ENCODE measurements around the gene HIVEP2.
A peak's percentile ranks its signal among the peaks of the same experiment; 100 is the strongest.

HIVEP2 gene

DNA sequence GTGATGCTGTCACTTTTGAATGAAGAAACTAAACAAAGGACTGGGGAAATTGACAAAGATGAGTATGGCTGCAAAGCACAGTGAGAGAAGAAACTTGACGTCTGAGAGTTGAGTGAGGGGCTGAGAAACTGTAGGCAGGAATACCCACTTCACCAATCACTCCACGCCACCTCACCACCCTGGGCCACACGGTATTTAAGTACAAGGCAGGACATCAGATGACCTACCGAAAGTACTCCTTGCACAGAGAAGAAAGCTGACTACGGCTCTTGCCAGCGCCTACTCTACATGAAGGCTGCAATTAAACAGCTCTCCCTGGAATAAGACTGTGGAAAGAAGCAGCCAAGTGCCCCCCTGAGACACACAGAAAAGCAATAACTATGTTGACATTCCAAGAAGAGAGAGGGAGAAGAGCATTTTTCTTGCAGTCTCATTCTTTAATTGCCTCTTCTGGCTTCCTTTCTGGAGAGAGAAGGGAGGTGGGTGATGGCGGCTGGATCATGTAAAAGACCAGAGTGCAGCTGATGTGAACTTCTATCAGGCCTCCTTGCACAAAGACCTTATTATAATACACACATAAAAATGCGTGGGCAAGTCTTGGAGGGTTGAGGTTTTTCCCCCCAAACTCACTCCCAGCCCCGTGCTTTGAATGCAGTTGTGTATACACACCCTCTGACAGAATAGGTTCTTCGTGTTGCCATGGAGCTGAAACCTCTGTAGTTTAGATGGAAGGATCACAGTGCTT lies 44.6 kb downstream of the HIVEP2 start:
- FAIRE-seq = peak; percentile 24
- DNase-seq (ENCODE audit: extremely low spot score, insufficient read length, low read depth) = no peak

DNA sequence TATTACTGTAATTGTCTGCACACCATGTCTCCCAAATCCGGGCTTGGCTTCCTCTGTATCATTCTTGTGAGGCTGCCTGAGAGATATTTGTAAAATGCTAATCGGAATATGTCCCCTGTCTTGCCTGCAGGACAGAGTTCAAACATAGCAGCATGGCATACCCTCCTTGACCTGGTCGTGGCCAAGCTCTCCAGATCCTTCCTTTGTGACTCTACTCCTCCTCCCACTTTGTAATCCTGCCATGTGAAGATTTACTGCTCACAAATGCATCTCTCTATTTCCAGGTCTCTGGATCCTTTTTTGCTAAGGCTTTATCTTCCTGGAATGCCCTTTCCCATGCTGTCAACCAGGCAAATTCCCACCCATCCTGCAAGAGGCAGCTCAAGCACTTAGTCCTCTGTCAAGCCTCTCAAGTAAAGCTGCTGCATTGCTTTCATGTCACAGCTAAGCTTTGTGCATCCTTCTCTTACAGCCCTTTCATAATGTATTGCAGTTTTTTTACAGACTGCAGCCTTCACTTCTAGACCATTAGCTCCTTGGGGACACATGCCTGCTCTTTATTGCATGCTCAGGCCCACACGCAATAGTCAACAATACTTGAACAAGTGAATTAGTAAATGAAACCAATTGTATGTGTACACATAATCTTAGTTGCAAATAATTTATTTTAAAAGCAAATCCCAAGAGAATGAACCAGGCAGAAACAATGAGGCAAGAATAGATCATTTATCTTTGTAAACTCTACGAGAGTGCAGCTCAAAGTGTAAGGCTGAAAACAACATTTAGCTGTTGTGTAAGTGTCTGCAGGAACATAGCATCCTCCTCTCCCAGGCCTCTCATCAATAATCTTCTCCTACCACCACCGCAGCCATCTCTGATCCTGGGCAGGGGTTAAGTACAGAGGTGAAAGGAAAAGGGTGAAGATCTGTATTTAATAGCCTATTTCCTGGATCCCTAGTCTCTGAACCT lies 45.8 kb downstream of the HIVEP2 start:
- FAIRE-seq = no peak
- DNase-seq (ENCODE audit: extremely low spot score, insufficient read length, low read depth) = no peak

DNA sequence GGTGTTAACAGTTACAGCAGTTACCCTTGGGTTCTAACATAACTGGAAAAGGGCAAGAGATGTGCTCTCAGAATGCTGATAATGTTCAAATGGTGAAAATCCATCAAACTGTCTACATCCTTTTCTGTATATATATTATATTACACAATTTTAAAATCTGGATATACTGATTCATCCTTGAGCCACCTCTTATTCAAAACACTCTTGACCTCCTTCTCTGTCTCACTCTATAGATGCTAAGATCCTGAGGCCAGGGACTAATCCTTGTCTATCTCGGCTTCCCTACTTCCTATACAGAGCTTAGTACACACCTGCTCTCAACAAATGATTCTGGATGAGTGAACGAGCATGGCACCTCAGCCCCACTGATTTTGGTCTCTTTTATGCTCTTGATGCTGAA lies 47.3 kb downstream of the HIVEP2 start:
- FAIRE-seq (no peak), DNase-seq (ENCODE audit: extremely low spot score, insufficient read length, low read depth) (no peak)

DNA sequence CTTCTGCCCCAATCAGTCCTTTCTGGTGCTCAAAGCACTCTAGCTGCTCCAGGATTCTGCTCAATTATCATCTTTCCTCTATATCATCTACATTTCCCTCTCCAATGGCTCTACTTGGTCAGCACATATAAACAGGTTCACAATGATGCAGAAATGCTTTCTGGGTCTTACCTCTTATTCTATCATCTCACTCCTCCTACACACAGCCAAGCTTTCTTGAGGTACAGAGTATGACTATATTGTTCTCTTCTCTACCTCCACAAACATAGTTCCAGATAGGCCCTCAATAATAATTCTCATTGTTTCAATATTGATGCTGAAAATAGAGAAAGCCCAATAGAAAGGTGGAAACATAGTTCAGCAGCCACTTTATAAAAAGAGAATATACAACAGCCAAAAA lies 48.2 kb downstream of the HIVEP2 start:
- DNase-seq (ENCODE audit: extremely low spot score, insufficient read length, low read depth) = no peak
- FAIRE-seq = no peak

DNA sequence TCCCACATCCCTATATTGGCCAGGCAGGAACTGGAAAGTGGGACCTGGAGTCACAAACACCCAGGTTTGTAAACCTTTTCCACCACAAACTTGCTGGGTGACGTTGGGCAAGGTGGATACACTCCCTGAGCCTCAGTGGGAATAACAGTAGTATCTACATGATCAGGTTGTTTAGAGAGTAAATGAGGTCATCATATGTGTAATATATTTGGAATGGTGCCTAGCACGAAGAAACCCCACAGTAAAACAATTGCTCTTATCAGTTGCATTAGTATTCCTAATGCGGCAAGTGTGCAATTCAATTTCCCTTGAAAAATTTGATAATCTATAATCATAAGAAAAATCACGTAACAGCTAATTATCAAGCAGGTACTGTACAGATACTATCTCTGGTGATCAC lies 51.9 kb downstream of the HIVEP2 start:
- FAIRE-seq (no peak), DNase-seq (ENCODE audit: extremely low spot score, insufficient read length, low read depth) (no peak)

DNA sequence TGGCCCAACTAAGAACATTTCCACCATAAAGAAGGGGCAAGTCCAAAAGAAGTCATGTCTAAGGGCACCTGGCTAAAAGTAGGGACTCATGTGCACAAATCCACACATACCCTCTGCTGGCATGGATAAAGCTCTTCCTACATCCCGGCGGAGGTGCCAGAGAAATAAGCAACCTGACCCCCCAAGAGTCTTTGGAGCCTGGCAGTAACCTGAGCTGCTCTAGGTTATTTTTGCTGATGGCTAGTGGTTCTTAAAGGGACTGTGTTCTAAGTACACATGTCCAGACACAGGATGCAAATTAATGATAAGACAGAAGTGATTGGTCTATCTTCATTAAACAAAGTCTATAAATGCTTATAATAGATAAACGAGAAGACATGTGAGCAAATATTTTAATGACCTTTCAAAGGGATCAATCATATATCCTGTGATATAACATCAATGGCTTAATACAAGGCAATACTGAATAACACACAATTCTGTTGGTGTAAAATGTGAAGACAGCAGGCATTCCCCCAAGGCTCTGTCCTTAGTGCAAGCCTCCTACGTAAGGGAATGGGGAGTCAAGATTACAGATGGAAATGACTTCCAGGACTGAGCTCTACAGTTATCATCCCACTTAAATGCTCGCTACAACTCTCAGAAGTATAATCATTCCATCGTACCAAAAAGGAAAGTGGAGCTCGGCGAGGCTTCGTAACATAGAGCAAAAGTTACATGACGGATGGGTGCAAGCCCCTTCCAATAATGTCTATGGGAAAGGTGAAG lies 52.5 kb downstream of the HIVEP2 start:
- FAIRE-seq (no peak), DNase-seq (ENCODE audit: extremely low spot score, insufficient read length, low read depth) (no peak)

DNA sequence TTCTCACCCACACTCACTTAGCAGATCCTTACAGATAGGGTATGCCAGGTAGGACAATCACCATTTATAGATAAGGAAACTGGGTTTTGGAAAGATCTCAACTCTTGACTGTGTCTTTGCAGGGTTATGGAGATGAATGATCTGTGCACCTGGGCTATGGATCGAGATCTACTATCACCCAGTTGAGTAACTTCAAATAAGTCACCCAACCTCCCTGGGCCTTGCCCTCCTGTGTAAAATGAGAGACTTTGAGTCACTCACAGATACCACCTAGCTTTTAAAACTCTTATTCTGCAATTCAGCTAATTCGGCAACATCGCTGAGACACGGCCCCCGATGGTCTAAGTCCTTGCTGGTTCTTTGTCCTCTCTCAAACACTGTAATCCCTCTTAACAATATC lies 53.5 kb downstream of the HIVEP2 start:
- DNase-seq (ENCODE audit: extremely low spot score, insufficient read length, low read depth) (no peak), FAIRE-seq (no peak)

DNA sequence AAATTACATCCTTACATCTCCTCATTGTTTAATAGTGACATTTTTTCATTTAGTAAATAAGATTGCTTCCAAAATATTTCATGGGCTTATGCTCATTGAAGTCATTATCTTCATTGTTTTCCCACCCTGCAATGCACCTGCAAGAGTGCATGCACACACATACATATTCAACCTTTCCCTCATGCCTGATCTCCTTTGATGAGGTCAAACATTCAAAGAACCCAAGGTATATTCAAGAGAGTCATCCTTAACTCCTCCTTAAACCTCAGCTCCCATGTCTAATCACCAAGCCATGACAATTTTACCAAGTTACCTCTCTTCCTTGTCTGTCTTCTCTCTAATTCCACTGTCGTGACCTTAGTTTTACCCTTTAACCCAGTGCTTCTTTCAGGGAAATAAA lies 56.5 kb downstream of the HIVEP2 start:
- FAIRE-seq (no peak), DNase-seq (ENCODE audit: extremely low spot score, insufficient read length, low read depth) (no peak)

DNA sequence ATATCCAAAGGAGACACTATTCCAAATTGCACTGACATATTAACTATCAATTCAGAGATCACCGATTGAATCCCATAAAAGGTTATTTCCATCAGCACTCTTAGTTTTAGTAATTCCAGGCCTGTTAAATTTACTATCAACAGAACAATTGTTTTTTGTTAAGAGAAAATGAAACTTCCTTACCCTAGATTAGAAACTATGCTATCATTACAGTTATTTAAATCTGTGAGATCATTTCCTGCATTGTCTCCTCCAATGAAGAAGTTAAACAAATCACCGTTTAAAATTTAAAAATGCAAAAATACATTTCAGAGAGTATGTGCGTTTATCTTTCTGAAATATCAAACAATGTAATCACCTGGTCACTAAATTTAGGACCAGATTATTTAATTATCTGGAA lies 57.5 kb downstream of the HIVEP2 start:
- DNase-seq (ENCODE audit: extremely low spot score, insufficient read length, low read depth) (no peak), FAIRE-seq (no peak)

DNA sequence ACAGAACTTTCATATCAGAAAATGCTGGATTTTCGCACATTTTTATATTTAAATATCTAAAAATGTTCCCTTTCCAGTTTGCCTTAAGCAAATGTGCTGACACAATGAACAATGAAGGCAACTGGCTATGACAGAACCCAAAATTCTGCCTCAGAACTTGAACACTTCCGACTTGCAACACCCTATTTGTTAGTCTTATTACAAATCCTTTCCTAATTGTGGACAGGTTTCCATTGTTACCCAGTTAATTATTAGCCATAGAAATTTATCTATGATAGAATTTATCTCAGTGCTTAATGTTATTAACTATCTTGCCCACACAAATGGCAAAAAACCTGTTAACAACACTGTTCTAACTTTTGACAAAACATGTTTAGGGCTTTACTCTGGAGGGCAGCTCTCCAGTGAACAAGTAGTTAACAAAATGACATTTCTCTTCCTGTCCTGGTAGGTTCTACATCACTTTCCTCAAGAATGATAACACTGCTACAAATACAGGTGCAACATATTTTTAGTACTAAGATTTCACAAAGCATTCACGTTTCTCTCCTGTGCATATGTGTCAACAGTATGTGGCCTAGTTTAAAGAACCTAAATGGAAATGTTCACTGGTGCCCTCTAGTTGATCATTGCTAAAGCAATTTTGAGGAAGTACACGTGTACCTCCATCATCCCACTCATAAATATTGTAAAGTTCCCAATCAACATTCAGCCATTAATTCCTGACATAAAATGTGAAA lies 58.4 kb downstream of the HIVEP2 start:
- FAIRE-seq (peak; percentile 97), DNase-seq (ENCODE audit: extremely low spot score, insufficient read length, low read depth) (no peak)

DNA sequence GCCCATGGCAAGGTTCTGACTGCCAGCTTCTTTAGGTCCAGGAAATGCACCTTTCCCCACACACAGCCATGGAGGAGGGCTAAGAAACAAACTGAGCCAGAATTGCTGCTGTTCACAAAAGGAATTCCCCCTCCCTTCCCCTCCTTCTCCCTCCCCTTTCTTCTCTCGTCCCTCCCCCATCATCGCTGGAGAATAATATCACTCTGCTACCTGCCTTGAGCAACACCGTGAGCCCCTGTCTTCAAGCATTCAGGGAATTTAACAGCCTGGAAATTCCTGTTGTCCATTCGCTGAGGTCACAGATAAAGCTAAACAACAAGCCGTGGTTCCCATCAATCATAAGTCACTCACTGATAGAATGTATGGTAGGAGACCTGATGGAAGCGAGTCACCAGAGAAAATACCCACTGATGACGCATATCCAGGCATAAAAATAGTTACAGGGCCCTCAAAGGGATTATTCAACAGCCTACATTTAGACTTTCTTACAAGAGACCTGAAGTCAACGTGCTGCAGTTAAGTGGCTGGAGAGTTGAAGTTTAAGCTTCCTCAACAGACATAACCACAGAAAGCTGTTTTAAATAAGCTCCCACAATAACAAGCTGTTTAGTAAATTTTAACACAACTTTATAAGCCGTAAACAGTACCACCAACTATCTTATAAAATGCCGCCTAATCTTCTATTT lies 59.7 kb downstream of the HIVEP2 start:
- FAIRE-seq (peak; percentile 96), DNase-seq (ENCODE audit: extremely low spot score, insufficient read length, low read depth) (no peak)

DNA sequence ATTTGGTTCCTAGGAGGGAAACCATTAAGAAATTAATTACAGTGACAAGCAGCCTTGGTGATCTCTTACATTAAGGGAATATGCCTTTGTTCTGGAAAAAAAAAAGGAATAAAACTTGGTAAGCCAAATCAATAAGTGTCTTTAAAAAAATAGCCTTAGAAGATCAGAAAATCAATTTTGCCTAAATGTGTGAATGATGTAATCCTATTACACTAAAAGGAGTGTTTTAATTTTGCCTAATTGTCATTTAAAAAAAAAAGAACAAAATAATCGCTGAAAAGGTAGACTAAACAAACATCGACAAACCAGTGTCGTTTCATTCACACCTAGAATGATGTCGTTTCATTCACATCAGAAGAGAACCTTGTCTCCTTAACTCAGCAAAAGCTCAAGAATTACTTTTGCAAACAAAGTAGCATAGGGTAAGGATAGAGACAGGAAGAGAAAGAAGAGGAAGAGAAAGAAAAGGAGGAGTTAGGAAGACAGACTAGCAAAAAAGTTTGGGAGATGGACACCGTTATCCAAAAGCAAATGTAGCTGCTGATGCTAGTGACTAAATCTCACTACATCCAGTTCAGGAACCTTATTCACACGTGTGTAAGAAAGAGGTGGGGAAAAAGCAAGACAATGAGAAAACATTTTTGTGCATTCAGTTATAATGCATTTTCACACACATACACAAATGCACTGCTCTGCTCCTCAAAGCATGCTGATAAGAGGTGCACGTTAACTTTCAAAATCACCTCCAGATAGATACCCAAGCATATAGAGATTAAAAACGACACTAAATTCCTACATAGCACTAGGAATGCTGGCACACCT lies 60.6 kb downstream of the HIVEP2 start:
- no peak for DNase-seq (ENCODE audit: extremely low spot score, insufficient read length, low read depth)
- FAIRE-seq = peak; percentile 51

DNA sequence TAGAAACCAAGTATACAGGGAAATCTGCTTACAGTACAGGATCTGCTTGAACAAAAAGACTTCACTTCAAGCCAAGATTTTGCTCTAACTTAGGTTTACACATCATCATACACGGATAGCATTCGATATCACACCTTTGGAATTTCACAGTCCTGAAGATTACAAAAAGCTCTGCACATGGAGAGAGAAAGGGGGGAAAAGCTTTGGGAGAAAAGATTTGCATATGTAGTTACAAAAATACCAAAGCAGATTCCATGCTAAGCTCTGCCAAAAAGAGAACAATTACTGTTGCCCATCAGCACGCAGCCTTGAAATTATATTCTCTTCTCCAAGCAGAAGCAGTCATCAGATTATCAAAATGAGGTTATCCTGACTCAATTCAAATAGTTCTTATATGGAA lies 62.0 kb downstream of the HIVEP2 start:
- no peak for DNase-seq (ENCODE audit: extremely low spot score, insufficient read length, low read depth)
- FAIRE-seq = no peak

DNA sequence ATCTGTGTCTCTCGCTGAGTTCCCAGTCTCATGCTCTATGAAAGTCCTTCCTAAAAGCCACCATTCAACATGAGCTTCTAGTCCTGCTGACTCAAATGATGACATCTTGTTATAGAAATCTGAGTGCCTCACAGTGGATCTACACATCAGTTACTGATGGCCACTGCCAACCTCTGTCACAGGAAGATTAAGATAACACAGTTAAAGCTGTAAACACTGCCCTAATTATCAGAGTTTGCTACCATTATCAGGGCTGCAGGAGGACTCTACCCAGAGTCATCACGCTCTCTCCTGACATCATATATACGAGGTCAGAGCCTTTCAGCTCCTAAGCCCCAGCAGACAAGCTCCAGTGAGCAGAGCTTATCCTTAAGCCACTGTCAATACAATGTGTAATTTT lies 63.2 kb downstream of the HIVEP2 start:
- DNase-seq (ENCODE audit: extremely low spot score, insufficient read length, low read depth) (no peak), FAIRE-seq (no peak)

DNA sequence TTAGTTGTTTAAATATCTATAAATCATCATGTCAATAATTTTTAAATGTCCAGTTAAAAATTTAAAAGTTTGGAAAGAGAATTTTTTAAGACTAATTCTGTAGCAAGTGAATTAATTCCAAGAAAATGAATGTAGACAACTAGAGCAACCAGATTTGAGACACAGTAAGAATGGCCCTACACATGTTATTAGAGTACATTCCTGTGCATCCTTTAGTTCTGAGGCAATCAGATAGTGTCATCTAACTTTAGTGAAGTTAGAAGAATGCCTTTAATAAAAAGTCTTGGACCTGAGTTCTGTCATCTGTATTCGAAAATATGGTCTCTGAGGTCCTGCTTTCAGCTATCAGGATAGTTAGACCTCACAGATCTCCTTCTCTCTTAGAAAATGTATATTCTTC lies 63.7 kb downstream of the HIVEP2 start:
- DNase-seq (ENCODE audit: extremely low spot score, insufficient read length, low read depth) (no peak), FAIRE-seq (no peak)

DNA sequence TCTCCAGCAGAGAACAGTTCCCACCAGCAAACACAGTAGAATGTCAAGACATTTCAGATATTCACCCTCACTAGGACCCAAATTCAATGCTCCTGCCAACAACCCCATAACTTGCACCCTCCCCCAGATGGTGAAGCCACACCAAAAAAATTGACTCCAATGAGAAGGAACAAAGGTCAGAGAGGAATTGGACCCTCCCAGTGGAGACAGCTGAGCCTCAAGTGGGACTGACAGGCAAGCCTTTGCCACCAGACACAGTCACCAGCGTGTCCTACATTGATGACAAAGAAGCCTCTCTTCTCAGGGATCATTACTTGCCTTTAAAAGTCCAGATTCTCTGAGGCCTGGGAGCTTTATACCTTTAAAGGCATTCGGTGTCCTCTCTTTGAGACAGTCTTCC lies 64.8 kb downstream of the HIVEP2 start:
- FAIRE-seq = no peak

DNA sequence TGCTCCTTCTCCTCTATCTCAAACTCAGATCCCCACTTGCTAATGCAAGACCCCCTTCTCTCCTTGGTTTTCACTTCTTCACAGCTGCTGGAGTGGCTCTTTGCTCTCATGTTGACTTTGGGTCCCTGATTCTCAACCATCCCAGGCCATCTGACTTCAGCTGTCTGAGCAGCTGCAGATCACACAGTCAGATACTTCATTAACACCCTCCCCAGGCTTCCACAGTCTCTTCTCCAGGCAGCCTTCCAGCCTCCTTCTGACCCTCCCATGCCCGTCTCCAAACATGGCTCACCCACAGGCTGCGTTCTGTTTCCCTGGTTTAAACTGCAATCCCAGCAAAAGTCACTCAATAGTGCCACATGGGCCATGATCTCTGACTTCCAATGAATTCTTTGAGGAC lies 65.4 kb downstream of the HIVEP2 start:
- FAIRE-seq (no peak), DNase-seq (ENCODE audit: extremely low spot score, insufficient read length, low read depth) (no peak)

More for the DNA sequence above, 64.8 kb downstream of the HIVEP2 start:
- no peak for DNase-seq (ENCODE audit: extremely low spot score, insufficient read length, low read depth)

DNA sequence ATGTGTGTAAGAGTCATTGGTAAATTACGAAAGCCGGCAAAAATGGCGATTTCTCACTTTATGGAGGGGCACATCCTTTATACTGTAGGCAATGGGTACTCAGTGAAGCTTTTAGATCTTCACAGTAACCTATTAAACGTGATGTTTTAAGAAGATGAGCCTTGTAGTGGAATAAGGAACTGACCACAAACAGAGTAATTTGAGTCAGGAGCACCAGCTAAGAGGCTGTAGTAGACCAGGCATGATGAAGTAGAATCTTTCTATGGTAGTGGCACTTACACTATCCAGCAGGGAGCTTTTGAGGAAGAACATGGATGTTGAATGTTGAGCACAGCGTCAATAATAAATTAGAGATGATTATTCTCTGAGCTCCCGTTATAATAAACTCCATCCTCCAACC lies 65.9 kb downstream of the HIVEP2 start:
- peak; percentile 5 for FAIRE-seq
- no peak for DNase-seq (ENCODE audit: extremely low spot score, insufficient read length, low read depth)

DNA sequence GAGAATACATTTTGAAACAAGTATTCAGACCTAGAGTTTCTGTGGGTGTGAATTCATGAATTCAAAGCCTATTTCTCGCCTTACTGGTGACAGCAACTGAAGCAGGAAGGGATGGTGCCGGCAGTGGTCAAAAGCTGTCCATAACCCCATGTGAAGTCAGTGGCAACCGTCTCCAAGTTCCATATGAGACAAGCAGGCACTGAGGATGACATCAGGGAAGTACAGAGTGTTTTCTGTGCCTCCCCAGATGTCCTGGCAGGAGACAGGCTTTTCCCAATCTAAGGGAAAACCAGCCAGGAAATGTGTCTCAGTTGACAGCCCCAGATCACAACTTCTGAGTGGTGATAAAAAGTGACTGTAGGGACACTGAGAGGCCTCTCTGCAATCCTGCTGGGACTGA lies 66.6 kb downstream of the HIVEP2 start:
- DNase-seq (ENCODE audit: extremely low spot score, insufficient read length, low read depth) (no peak), FAIRE-seq (peak; percentile 65)
